SK-N-SH (cell line): ENCODE data around the gene ZFYVE9.

Experiments
- CHD2 ChIP-seq: fragments of 150-350 bp; IDR thresholded peaks from 2 replicates; pipeline ENCODE4 v1.6.1; 2018; ENCODE audit warnings: low read length; ENCODE audit not compliant: partially characterized antibody
- EP300 ChIP-seq, 2 experiments: IDR thresholded peaks; 2 replicates each; pipeline versions ENCODE4 v1.4.0 to v1.6.1; 2012; ENCODE audit warnings: borderline replicate concordance in 1 of 2, low read depth in 1 of 2, low read length in 1 of 2
- POLR2AphosphoS5 ChIP-seq: IDR thresholded peaks from 2 replicates; pipeline ENCODE4 v1.6.1; 2012; ENCODE audit warnings: low read depth, low read length
- RAD21 ChIP-seq: IDR thresholded peaks from 2 replicates; pipeline ENCODE4 v1.6.1; 2012; ENCODE audit warnings: mild to moderate bottlenecking, low read length
- YY1 ChIP-seq: IDR thresholded peaks from 2 replicates; pipeline ENCODE4 v1.4.0; 2012; ENCODE audit warnings: low read depth, mild to moderate bottlenecking
- TF ChIP-seq, protein P1 (sequence below): fragments of 200-600 bp; sonication (generic); IDR thresholded peaks from 2 replicates; pipeline ENCODE4 v1.6.1; 2017; ENCODE audit warnings: antibody characterized with exemption, mild to moderate bottlenecking, moderate library complexity
- TF ChIP-seq, protein P2 (sequence below): IDR thresholded peaks from 2 replicates; pipeline ENCODE4 v1.4.0; 2012; ENCODE audit warnings: low read depth

GRCh38 chr1:52345252-52345651 is 203.4 kb downstream of the ZFYVE9 start:
- TF ChIP-seq, protein P1, sequence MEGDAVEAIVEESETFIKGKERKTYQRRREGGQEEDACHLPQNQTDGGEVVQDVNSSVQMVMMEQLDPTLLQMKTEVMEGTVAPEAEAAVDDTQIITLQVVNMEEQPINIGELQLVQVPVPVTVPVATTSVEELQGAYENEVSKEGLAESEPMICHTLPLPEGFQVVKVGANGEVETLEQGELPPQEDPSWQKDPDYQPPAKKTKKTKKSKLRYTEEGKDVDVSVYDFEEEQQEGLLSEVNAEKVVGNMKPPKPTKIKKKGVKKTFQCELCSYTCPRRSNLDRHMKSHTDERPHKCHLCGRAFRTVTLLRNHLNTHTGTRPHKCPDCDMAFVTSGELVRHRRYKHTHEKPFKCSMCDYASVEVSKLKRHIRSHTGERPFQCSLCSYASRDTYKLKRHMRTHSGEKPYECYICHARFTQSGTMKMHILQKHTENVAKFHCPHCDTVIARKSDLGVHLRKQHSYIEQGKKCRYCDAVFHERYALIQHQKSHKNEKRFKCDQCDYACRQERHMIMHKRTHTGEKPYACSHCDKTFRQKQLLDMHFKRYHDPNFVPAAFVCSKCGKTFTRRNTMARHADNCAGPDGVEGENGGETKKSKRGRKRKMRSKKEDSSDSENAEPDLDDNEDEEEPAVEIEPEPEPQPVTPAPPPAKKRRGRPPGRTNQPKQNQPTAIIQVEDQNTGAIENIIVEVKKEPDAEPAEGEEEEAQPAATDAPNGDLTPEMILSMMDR = no peak
- TF ChIP-seq CHD2 = no peak
- TF ChIP-seq, protein P2, sequence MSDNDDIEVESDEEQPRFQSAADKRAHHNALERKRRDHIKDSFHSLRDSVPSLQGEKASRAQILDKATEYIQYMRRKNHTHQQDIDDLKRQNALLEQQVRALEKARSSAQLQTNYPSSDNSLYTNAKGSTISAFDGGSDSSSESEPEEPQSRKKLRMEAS = no peak
- no peak for TF ChIP-seq EP300 (IDR thresholded peaks at IDR 0.05; ENCODE audit: borderline replicate concordance in 1 of 2, low read depth in 1 of 2, low read length in 1 of 2)
- TF ChIP-seq RAD21 = no peak
- TF ChIP-seq YY1 = no peak
- TF ChIP-seq POLR2AphosphoS5 = no peak
